DMS 273 (cell line): ENCODE results near the gene ANO10.
"Not testable (repeated sequence)": the region's sequence is repeated elsewhere in the genome, so short reads cannot be mapped to it uniquely, and the experiment has no call there.

ENCODE experiments used
- DNase-seq: peaks from one replicate; lab custom pipeline; 2025; ENCODE audit not compliant: unreplicated experiment; lab: John Stamatoyannopoulos, UW

ANO10 gene

GRCh38 chr3:43582866-43583265, 38.9 kb downstream of the ANO10 start:
- no peak for DNase-seq

DNA sequence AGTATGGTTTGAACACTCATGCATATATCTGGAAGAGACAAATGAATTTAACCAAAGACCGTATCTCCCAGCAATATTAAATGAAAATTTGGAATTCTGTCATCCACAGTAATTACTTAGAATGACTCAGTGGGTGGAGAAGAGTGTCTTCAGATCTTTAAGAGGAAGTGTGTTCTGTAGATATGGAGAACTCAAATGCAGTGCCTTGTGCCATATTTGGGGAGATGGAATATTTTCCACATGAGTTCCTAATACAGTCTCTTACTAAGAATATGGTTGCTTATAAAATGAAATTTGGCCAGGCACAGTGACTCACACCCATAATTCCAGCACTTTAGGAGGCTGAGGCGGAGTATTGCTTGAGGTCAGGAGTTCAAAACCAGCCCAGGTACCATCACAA, 40.5 kb downstream of the ANO10 start:
- no peak for DNase-seq

- DNase-seq: no peak
Observed at GRCh38 chr3:43580181-43580580, 41.6 kb downstream of the ANO10 start.

DNA sequence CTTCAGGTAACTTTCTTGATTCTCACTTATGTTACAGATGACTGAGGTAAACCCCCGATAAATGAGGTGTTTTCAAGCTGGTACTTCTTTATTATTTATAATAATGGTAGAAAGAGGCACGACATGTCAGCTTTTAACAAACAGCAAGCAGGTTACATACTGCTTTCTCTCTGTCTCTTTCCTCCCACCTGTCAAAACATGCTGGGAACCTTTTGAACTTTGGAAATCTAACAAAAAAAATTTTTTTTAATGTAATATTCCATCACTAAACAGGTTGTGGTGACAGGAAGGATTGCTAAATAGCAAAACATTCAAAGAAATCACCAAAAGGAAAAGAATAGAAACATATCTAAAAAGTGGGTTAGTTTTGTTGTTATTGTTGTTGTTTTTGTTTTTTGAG, 48.2 kb downstream of the ANO10 start:
- no peak for DNase-seq

GRCh38 chr3:43565661-43566341, 56.0 kb downstream of the ANO10 start:
- DNase-seq: not testable (repeated sequence)

GRCh38 chr3:43559961-43560360, 61.9 kb downstream of the ANO10 start:
- DNase-seq: no peak

DNA sequence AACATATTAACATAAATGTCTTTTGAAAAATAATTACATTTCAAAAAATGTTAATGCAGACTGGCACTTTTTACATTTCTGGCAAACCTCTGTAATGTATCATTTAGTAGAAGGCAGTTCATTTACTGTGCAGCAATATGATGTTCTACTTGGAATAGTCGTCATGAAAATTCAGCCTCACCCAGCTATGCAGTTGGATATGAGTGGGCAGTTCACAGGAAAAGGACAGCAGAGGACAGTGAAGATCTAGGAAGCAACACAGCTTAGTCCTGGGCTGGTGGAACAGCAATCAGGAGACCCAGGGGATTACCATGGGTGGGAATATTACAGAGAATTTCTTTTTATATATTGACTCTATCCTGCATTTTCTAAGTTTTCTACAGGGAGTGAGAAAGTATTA, 63.6 kb downstream of the ANO10 start:
- no peak for DNase-seq

GRCh38 chr3:43549626-43550290, 72.1 kb downstream of the ANO10 start:
- DNase-seq: no peak

- DNase-seq: peak; percentile 66
Observed at GRCh38 chr3:43544277-43544676, 77.5 kb downstream of the ANO10 start.

DNA sequence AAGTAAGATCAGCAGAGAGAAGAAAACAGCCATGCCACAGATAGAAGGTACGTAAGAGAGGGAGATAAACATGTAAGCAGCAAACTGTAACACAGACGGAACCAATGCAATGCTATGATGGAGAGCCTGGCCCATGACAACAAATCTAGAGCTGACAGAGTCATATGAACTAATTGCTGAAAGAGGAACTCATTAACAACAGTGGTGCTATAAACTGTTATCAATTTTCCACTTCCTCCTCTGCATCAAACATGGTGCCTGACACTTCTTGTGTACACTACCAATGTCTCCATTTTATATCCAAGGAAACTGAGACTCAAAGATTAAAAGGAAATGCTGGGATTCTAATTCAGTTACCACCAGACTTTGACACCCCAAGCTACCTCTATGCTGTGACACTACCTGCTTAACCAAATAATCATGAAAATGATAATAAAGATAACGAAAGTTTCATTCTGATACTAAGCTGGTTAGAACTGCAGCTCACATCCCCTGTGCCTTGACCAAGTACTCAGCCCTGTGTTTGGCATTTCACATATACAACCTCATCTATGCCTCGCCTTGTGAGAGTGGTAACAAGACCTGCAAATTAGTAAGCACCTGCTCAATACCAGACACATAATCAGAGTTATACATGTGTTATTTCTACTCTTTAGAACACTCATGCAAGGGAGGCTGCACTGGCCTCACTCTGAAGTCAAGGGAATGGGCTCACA, 79.3 kb downstream of the ANO10 start:
- no peak for DNase-seq

DNA sequence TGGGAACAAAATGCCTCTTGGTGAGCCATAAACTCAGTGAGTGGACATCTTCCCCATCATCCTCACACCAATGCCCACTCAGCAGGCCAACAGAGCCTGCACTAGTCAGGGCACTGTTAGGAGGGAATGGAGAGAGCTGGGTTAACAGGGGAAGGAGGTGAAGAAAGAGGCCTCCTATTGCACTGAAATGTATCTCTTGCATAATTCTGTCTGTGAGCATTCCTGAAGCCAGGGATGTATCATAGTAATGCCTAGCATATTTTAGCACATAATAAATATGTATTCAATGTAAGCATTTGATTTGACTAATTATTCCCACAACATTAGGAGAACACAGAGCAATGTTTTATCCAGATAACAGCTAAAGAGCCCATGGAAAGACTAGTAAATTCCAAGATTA, 81.2 kb downstream of the ANO10 start:
- no peak for DNase-seq

- DNase-seq: no peak
Observed at GRCh38 chr3:43539321-43539720, 82.5 kb downstream of the ANO10 start.

DNA sequence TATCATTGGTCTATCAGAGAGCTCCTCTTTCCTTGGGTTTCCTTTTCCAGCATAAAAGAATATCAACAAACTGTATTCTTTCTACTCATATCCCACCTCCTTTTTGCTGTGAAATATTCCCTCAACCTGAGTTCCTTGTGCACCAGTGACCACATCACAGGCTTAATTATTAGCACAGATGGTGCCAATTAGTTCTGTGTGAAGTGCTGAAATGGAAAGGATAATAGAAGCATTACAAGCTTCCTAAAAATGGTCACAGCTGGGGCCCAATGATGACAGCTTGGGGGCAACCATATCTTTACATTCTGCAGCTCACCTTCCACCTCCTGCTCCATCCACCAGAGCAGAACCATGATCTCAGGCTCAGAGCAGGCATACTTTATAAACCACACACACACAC, 84.6 kb downstream of the ANO10 start:
- peak; percentile 83 for DNase-seq

DNA sequence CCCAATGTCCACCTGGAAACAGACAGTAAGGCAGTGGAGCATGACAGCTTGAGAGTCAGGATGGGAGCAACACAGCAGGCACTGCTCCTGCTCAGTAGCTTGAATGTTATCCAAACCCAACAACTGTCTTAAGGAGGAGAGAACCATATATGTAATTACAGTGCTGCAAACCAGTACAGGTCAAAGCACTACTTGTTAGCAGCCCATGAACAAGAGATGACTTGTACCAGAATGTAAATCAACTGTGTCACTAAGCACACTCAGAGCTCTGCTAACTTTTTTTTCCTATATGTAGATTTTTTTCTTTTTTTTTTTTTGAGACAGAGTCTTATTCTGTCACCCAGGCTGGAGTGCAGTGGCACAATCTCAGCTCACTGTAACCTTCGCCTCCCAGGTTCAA, 87.1 kb downstream of the ANO10 start:
- DNase-seq: no peak

DNA sequence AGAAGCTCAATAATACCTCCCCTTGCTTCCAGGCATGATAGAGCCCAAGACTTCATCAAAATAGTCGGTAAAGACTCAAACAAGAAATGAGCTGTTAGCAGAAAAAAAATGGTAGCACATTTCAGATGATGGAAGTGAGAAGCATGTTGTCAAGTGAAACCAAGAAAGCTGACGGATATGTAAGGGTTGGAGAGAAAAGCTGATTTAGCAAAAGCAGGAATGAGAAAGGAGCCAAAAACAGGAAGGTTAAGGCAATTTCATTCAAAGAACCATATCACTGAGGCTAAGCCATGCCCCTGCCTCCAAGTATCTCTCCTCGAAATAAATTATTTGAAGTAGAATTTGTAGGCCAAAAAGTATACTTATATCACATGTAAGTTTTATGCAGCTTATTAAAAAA, 88.8 kb downstream of the ANO10 start:
- no peak for DNase-seq

DNA sequence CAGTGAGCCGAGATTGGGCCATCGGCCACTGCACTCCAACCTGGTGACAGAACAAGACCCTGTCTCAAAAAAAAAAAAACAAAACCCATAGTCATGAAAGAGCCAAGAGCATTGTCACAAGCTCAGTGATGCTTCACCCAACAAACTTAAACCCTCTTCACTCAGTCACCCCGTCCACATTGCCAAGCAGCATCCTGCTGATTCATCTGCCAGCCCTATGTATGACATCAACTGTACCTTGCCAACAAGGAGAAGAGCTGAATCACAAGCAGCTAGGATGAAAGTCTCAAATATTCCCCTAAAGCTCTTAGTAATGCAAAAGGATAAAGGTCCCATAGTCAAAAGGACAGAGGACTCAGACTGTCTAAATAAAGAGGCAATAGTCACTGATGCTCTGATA, 90.0 kb downstream of the ANO10 start:
- DNase-seq: no peak

GRCh38 chr3:43528498-43529099, 93.2 kb downstream of the ANO10 start:
- DNase-seq: peak; percentile 1

DNA sequence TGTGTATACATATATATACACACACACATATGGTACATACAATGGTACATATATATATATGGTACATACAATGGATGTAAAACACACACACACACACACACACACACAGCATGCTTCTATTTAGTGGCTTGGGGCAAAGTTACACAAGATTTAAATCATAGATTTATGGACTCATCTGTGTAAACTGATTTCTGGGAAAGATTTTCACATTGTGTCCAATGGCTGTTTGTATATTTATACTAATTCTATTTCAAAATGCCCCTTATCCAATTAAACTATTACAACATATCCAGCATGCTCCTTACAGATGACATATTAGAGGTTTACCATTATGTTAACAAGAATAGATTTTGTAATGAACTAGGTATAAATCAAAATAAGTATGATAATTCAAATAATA, 94.9 kb downstream of the ANO10 start:
- DNase-seq: no peak

DNA sequence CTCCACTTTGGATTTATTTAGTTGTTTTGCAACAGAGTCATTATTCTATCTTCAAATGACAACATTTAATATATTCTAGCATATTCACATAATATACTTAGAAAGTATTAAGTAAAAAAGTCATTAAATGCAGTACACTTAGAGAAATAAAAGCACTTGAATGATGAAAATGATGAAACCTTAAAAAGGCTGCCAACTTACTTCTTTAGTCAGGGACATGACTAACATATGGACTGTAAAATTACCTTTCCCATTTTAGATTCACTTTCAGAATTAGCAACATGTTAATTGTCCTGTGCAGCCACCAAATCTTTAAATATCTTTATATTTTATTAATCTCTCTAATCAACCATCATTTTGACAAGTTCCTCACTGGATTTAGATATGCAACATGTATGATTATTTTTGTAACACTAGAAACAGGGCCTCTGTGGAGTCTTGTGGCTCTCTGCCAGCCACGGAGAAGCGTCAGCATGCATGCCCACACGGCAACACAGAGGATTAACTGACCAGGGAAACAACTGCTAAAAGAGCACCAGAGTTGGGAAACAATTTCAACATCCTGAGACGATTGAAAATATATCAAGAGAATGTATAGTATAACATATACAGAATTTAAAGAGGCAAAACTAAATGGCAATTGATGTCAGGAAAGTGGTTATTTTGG, 95.7 kb downstream of the ANO10 start:
- DNase-seq: peak; percentile 70

- DNase-seq: no peak
Observed at GRCh38 chr3:43525386-43525785, 96.4 kb downstream of the ANO10 start.

GRCh38 chr3:43523454-43524053, 98.3 kb downstream of the ANO10 start:
- DNase-seq: no peak
